Measurements from ENCODE around the gene GRK4. TPM values are rescaled to one million over a fixed set of nuclear protein-coding genes. Genes with fewer than 3 reads are reported as not detected.
A peak's percentile ranks its signal among the peaks of the same experiment; 100 is the strongest.

GRK4 gene
- total RNA-seq, 3 donors from 2014 or later: 3.8 to 6.9 (median 5.8) TPM

GRCh38 chr4:2923141-2923551 is 40.2 kb upstream of the GRK4 start:
- Histone ChIP-seq H3K36me3 (peaks cover 5% of the 10 kb centered on the region), H3K9me3 (no peaks in the 10 kb centered on the region), H3K27ac (peak overlapping the region; percentile 40 to 48), H3K4me1 (peaks cover 0 to 4% of the 10 kb centered on the region in 2 donors), H3K27me3 (no peaks in the 10 kb centered on the region), H3K4me3 (no peak overlapping the region)
- intact Hi-C loops (cut with DNase I; ENCODE audit: low total_unique reads): no loop called here
- peak in 1 of 2 donors; percentile 28 for DNase-seq (ENCODE audit: low spot score in 2 of 2)
- TF ChIP-seq POLR2A (IDR thresholded peaks at IDR 0.05) (no peak), CTCF (IDR thresholded peaks at IDR 0.05) (no peak), POLR2AphosphoS5 (IDR thresholded peaks at IDR 0.05) (no peak)

GRCh38 chr4:2923668-2924173 is 39.6 kb upstream of the GRK4 start:
- intact Hi-C loops (cut with DNase I; ENCODE audit: low total_unique reads): no loop called here
- H3K9me3 ChIP-seq: no peaks in the 10 kb centered on the region

GRCh38 chr4:2924286-2924685 is 39.1 kb upstream of the GRK4 start:
- intact Hi-C loops (cut with DNase I; ENCODE audit: low total_unique reads): no loop called here
- H3K4me3 ChIP-seq: no peak overlapping the region
- H3K27ac ChIP-seq: peak overlapping the region; percentile 23 to 54
- no peak for TF ChIP-seq POLR2A (IDR thresholded peaks at IDR 0.05)
- TF ChIP-seq CTCF (IDR thresholded peaks at IDR 0.05): no peak
- peak in 1 of 2 donors; percentile 19 for DNase-seq (ENCODE audit: low spot score in 2 of 2)
- peaks cover 5% of the 10 kb centered on the region for H3K36me3 ChIP-seq
- peaks cover 0 to 4% of the 10 kb centered on the region in 2 donors for H3K4me1 ChIP-seq
- H3K9me3 ChIP-seq: no peaks in the 10 kb centered on the region
- H3K27me3 ChIP-seq: no peaks in the 10 kb centered on the region

More at GRCh38 chr4:2923668-2924173, 39.6 kb upstream of the GRK4 start:
- TF ChIP-seq CTCF (IDR thresholded peaks at IDR 0.05): no peak
- TF ChIP-seq POLR2A (IDR thresholded peaks at IDR 0.05): no peak
- TF ChIP-seq POLR2AphosphoS5 (IDR thresholded peaks at IDR 0.05): no peak
- peak overlapping the region in 1 of 2 donors; percentile 23 for H3K27ac ChIP-seq
- no peak overlapping the region for H3K4me3 ChIP-seq
- H3K4me1 ChIP-seq: peaks cover 0 to 4% of the 10 kb centered on the region in 2 donors
- DNase-seq (ENCODE audit: low spot score in 2 of 2): peak in 1 of 2 donors; percentile 50
- peaks cover 5% of the 10 kb centered on the region for H3K36me3 ChIP-seq
- no peaks in the 10 kb centered on the region for H3K27me3 ChIP-seq

GRCh38 chr4:2924765-2925301 is 38.5 kb upstream of the GRK4 start:
- TF ChIP-seq POLR2A (IDR thresholded peaks at IDR 0.05) (no peak), POLR2AphosphoS5 (IDR thresholded peaks at IDR 0.05) (no peak), CTCF (IDR thresholded peaks at IDR 0.05) (no peak)
- no peaks in the 10 kb centered on the region for H3K9me3 ChIP-seq
- DNase-seq (ENCODE audit: low spot score in 2 of 2): peak in 1 of 2 donors; percentile 49
- intact Hi-C loops (cut with DNase I; ENCODE audit: low total_unique reads): no loop called here
- peak overlapping the region; percentile 23 to 54 for H3K27ac ChIP-seq
- H3K4me3 ChIP-seq: no peak overlapping the region
- H3K27me3 ChIP-seq: no peaks in the 10 kb centered on the region
- H3K36me3 ChIP-seq: peaks cover 5% of the 10 kb centered on the region
- H3K4me1 ChIP-seq: peaks cover 0 to 4% of the 10 kb centered on the region in 2 donors

- Histone ChIP-seq H3K4me1 (peaks cover 4% of the 10 kb centered on the region in 2 donors), H3K27ac (peak overlapping the region in 1 of 2 donors; percentile 23), H3K4me3 (no peak overlapping the region), H3K36me3 (peaks cover 5% of the 10 kb centered on the region), H3K9me3 (no peaks in the 10 kb centered on the region), H3K27me3 (no peaks in the 10 kb centered on the region)
- TF ChIP-seq POLR2A (IDR thresholded peaks at IDR 0.05): no peak
- no peak for TF ChIP-seq POLR2AphosphoS5 (IDR thresholded peaks at IDR 0.05)
- no peak for TF ChIP-seq CTCF (IDR thresholded peaks at IDR 0.05)
- intact Hi-C loops (cut with DNase I; ENCODE audit: low total_unique reads): no loop called here
- DNase-seq (ENCODE audit: low spot score in 2 of 2): peak in 1 of 2 donors; percentile 5
Measured at GRCh38 chr4:2925496-2925895, 37.9 kb upstream of the GRK4 start.

Measured in breast epithelium (tissue), 4 donors.